ENCODE results near the gene SLCO4A1.

The SLCO4A1 gene

GRCh38 chr20:62668441-62669027 lies 26.2 kb downstream of the SLCO4A1 start:
- Histone ChIP-seq H3K36me3 (ENCODE audit: control insufficient read depth, insufficient read depth, low read length) (peaks cover 3% of the 10 kb centered on the region), H3K9me3 (ENCODE audit: control insufficient read depth, insufficient read depth, low read length) (no peaks in the 10 kb centered on the region), H3K27me3 (ENCODE audit: control insufficient read depth, insufficient read depth, low read length) (no peaks in the 10 kb centered on the region), H3K4me1 (ENCODE audit: control insufficient read depth, insufficient read depth, low read length) (no peaks in the 10 kb centered on the region), H3K9ac (ENCODE audit: low read depth, low read length) (no peak overlapping the region), H3K4me3 (ENCODE audit: low read depth, low read length) (no peak overlapping the region)

DNA sequence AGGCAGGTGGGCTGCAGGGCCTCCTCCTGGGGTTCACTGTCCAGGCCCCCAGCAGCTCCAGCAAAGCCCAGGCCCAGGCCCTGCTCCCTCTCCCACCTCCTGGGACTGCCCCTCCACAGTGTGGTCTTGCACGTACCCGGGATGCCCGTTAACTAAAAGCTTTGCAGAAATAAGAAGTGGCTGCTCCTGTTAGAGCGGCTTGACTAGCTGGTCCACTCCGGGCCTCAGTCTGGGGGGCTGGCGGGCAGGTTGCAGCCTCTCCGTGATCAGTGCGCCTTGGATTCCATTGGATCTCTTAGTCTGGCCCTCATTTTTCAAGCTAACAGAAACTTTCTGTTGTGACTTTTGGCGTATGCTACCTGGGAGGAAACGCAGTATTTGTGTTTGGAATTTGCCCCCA lies 26.9 kb downstream of the SLCO4A1 start:
- H3K4me1 ChIP-seq (ENCODE audit: control insufficient read depth, insufficient read depth, low read length), result no peaks in the 10 kb centered on the region

DNA sequence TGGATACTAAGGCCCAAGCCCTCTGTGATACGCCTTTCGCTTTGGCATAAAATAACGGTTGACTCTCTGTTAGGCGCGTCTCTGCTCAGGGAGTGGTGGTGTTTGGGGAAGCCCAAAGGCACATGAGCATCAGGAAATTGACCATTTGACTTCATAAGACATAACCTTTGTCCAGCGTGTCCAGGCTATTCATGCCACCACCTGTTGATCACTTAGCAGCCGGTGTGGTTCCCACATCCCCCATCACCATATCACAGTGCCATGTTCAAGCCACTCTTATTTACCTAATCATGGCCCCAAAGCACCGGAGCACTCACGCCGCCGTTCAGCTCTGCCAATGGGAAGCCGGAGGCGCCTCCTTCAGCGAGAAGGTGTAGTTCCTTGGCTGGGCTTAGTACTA lies 27.9 kb downstream of the SLCO4A1 start:
- Histone ChIP-seq H3K4me1 (ENCODE audit: control insufficient read depth, insufficient read depth, low read length) (no peaks in the 10 kb centered on the region), H3K4me3 (ENCODE audit: low read depth, low read length) (no peak overlapping the region), H3K9me3 (ENCODE audit: control insufficient read depth, insufficient read depth, low read length) (no peaks in the 10 kb centered on the region), H3K36me3 (ENCODE audit: control insufficient read depth, insufficient read depth, low read length) (peaks cover 3% of the 10 kb centered on the region), H3K9ac (ENCODE audit: low read depth, low read length) (no peak overlapping the region), H3K27me3 (ENCODE audit: control insufficient read depth, insufficient read depth, low read length) (no peaks in the 10 kb centered on the region)

More for the DNA sequence above, 26.9 kb downstream of the SLCO4A1 start:
- Histone ChIP-seq H3K9ac (ENCODE audit: low read depth, low read length) (no peak overlapping the region), H3K36me3 (ENCODE audit: control insufficient read depth, insufficient read depth, low read length) (peaks cover 3% of the 10 kb centered on the region), H3K4me3 (ENCODE audit: low read depth, low read length) (no peak overlapping the region), H3K9me3 (ENCODE audit: control insufficient read depth, insufficient read depth, low read length) (no peaks in the 10 kb centered on the region), H3K27me3 (ENCODE audit: control insufficient read depth, insufficient read depth, low read length) (no peaks in the 10 kb centered on the region)

- Histone ChIP-seq H3K27me3 (ENCODE audit: control insufficient read depth, insufficient read depth, low read length) (no peaks in the 10 kb centered on the region), H3K36me3 (ENCODE audit: control insufficient read depth, insufficient read depth, low read length) (peaks cover 3% of the 10 kb centered on the region), H3K4me3 (ENCODE audit: low read depth, low read length) (no peak overlapping the region), H3K9me3 (ENCODE audit: control insufficient read depth, insufficient read depth, low read length) (no peaks in the 10 kb centered on the region), H3K4me1 (ENCODE audit: control insufficient read depth, insufficient read depth, low read length) (no peaks in the 10 kb centered on the region), H3K9ac (ENCODE audit: low read depth, low read length) (no peak overlapping the region)
Observed at GRCh38 chr20:62670998-62671397, 28.7 kb downstream of the SLCO4A1 start.

GRCh38 chr20:62671765-62672164 lies 29.5 kb downstream of the SLCO4A1 start:
- Histone ChIP-seq H3K9ac (ENCODE audit: low read depth, low read length) (no peak overlapping the region), H3K36me3 (ENCODE audit: control insufficient read depth, insufficient read depth, low read length) (peaks cover 3% of the 10 kb centered on the region), H3K9me3 (ENCODE audit: control insufficient read depth, insufficient read depth, low read length) (no peaks in the 10 kb centered on the region), H3K27me3 (ENCODE audit: control insufficient read depth, insufficient read depth, low read length) (no peaks in the 10 kb centered on the region), H3K4me1 (ENCODE audit: control insufficient read depth, insufficient read depth, low read length) (no peaks in the 10 kb centered on the region), H3K4me3 (ENCODE audit: low read depth, low read length) (no peak overlapping the region)

GRCh38 chr20:62674370-62674769 lies 32.1 kb downstream of the SLCO4A1 start:
- Histone ChIP-seq H3K9ac (ENCODE audit: low read depth, low read length) (no peak overlapping the region), H3K27me3 (ENCODE audit: control insufficient read depth, insufficient read depth, low read length) (no peaks in the 10 kb centered on the region), H3K36me3 (ENCODE audit: control insufficient read depth, insufficient read depth, low read length) (peaks cover 3% of the 10 kb centered on the region), H3K9me3 (ENCODE audit: control insufficient read depth, insufficient read depth, low read length) (no peaks in the 10 kb centered on the region), H3K4me1 (ENCODE audit: control insufficient read depth, insufficient read depth, low read length) (no peaks in the 10 kb centered on the region), H3K4me3 (ENCODE audit: low read depth, low read length) (no peak overlapping the region)

GRCh38 chr20:62675156-62675876 lies 33.0 kb downstream of the SLCO4A1 start:
- peaks cover 2% of the 10 kb centered on the region for H3K36me3 ChIP-seq (ENCODE audit: control insufficient read depth, insufficient read depth, low read length)
- H3K9me3 ChIP-seq (ENCODE audit: control insufficient read depth, insufficient read depth, low read length), result no peaks in the 10 kb centered on the region
- no peaks in the 10 kb centered on the region for H3K4me1 ChIP-seq (ENCODE audit: control insufficient read depth, insufficient read depth, low read length)
- H3K4me3 ChIP-seq (ENCODE audit: low read depth, low read length), result no peak overlapping the region
- H3K27me3 ChIP-seq (ENCODE audit: control insufficient read depth, insufficient read depth, low read length), result no peaks in the 10 kb centered on the region
- H3K9ac ChIP-seq (ENCODE audit: low read depth, low read length), result no peak overlapping the region

GRCh38 chr20:62675877-62676260 lies 33.6 kb downstream of the SLCO4A1 start:
- Histone ChIP-seq H3K4me3 (ENCODE audit: low read depth, low read length) (no peak overlapping the region), H3K4me1 (ENCODE audit: control insufficient read depth, insufficient read depth, low read length) (no peaks in the 10 kb centered on the region), H3K9ac (ENCODE audit: low read depth, low read length) (no peak overlapping the region), H3K27me3 (ENCODE audit: control insufficient read depth, insufficient read depth, low read length) (no peaks in the 10 kb centered on the region), H3K9me3 (ENCODE audit: control insufficient read depth, insufficient read depth, low read length) (no peaks in the 10 kb centered on the region), H3K36me3 (ENCODE audit: control insufficient read depth, insufficient read depth, low read length) (no peaks in the 10 kb centered on the region)

- Histone ChIP-seq H3K36me3 (ENCODE audit: control insufficient read depth, insufficient read depth, low read length) (no peaks in the 10 kb centered on the region), H3K4me1 (ENCODE audit: control insufficient read depth, insufficient read depth, low read length) (no peaks in the 10 kb centered on the region), H3K27me3 (ENCODE audit: control insufficient read depth, insufficient read depth, low read length) (no peaks in the 10 kb centered on the region)
Observed at GRCh38 chr20:62676976-62677375, 34.7 kb downstream of the SLCO4A1 start.

DNA sequence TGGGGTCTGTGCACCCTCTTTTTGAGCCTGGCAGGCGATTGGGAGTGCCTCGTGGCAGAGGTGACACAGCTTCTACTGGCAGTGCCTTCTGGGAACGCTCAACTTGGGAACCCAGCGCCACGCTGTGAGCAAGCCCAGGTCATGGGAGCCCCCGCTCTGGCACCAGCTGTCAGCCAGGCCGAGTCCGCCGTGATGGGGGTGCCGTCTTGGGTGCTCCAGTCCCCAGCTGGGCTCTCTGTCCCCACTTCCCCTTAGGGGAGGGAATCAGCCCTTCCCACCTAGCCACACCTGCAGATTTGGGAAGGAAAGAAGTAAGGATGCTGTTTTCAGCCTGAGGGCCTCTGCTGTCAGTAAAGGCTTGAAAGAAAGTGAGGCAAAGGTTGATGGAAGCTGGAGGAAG lies 35.4 kb downstream of the SLCO4A1 start:
- no peaks in the 10 kb centered on the region for H3K36me3 ChIP-seq (ENCODE audit: control insufficient read depth, insufficient read depth, low read length)
- no peak overlapping the region for H3K9ac ChIP-seq (ENCODE audit: low read depth, low read length)
- no peak overlapping the region for H3K4me3 ChIP-seq (ENCODE audit: low read depth, low read length)
- H3K27me3 ChIP-seq (ENCODE audit: control insufficient read depth, insufficient read depth, low read length), result no peaks in the 10 kb centered on the region
- H3K9me3 ChIP-seq (ENCODE audit: control insufficient read depth, insufficient read depth, low read length), result no peaks in the 10 kb centered on the region
- no peaks in the 10 kb centered on the region for H3K4me1 ChIP-seq (ENCODE audit: control insufficient read depth, insufficient read depth, low read length)

More at GRCh38 chr20:62676976-62677375, 34.7 kb downstream of the SLCO4A1 start:
- Histone ChIP-seq H3K9ac (ENCODE audit: low read depth, low read length) (no peak overlapping the region), H3K9me3 (ENCODE audit: control insufficient read depth, insufficient read depth, low read length) (no peaks in the 10 kb centered on the region), H3K4me3 (ENCODE audit: low read depth, low read length) (no peak overlapping the region)

DNA sequence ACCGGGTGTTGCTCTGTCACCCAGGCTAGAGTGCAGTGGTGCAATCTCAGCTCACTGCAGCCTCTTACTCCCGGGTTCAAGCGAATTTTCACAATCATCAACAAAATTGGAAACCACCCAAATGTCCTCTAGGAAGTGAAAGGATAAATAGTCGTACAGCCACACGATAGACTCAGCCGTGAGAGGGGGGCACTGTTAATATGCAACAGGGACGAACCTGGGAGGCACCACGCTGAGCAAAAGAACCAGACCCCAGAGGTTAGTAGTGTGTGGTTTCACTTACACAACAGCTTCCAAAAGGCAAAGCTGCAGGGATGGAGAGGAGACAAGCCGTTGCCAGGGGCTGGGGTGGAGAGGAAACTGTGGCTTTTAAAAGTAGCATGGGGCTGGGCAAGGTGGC lies 36.2 kb downstream of the SLCO4A1 start:
- Histone ChIP-seq H3K9ac (ENCODE audit: low read depth, low read length) (no peak overlapping the region), H3K36me3 (ENCODE audit: control insufficient read depth, insufficient read depth, low read length) (no peaks in the 10 kb centered on the region), H3K4me3 (ENCODE audit: low read depth, low read length) (no peak overlapping the region), H3K4me1 (ENCODE audit: control insufficient read depth, insufficient read depth, low read length) (no peaks in the 10 kb centered on the region), H3K27me3 (ENCODE audit: control insufficient read depth, insufficient read depth, low read length) (no peaks in the 10 kb centered on the region), H3K9me3 (ENCODE audit: control insufficient read depth, insufficient read depth, low read length) (no peaks in the 10 kb centered on the region)

DNA sequence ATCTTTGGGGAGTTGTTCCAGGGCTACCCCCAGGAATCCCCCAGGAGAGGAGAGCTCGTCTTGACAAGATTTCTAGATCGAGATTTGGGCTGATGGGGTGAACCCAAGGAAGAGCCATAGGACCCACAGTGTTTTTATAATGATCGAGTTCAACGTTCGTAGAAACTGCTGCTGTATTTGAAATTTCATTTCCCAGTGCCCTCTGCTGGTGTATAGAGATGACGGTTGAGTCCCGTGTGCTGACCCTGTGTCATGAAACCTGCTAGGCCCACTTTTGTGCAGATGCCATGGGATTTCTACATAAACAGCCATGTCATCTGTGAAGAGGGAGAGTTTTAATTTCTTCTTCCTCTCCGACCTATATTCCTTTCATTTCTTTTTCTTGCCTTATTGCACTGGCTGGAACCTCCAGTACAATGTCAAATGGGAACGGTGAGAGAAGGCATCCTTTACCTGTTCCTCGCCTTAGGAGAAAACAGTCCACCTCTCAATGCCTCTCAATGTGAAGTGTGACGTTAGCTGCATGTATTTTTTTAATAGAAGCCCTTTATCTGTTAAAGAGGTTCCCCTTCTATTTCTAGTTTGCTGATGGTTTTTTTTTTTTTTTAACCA lies 37.8 kb downstream of the SLCO4A1 start:
- Histone ChIP-seq H3K36me3 (ENCODE audit: control insufficient read depth, insufficient read depth, low read length) (no peaks in the 10 kb centered on the region), H3K4me1 (ENCODE audit: control insufficient read depth, insufficient read depth, low read length) (no peaks in the 10 kb centered on the region), H3K4me3 (ENCODE audit: low read depth, low read length) (no peak overlapping the region), H3K9ac (ENCODE audit: low read depth, low read length) (no peak overlapping the region), H3K27me3 (ENCODE audit: control insufficient read depth, insufficient read depth, low read length) (no peaks in the 10 kb centered on the region), H3K9me3 (ENCODE audit: control insufficient read depth, insufficient read depth, low read length) (no peaks in the 10 kb centered on the region)

Data from iPS-15b (cell line).